Measurements from ENCODE around the gene APOBEC2.
A peak's percentile ranks its signal among the peaks of the same experiment; 100 is the strongest.
"Not testable (repeated sequence)": the region's sequence is repeated elsewhere in the genome, so short reads cannot be mapped to it uniquely, and the experiment has no call there.

APOBEC2 gene

GRCh38 chr6:41014780-41015179 lies 38.2 kb upstream of the APOBEC2 start:
- H3K4me3 ChIP-seq (ENCODE audit: low read length): no peak overlapping the region
- TF ChIP-seq, protein P1, sequence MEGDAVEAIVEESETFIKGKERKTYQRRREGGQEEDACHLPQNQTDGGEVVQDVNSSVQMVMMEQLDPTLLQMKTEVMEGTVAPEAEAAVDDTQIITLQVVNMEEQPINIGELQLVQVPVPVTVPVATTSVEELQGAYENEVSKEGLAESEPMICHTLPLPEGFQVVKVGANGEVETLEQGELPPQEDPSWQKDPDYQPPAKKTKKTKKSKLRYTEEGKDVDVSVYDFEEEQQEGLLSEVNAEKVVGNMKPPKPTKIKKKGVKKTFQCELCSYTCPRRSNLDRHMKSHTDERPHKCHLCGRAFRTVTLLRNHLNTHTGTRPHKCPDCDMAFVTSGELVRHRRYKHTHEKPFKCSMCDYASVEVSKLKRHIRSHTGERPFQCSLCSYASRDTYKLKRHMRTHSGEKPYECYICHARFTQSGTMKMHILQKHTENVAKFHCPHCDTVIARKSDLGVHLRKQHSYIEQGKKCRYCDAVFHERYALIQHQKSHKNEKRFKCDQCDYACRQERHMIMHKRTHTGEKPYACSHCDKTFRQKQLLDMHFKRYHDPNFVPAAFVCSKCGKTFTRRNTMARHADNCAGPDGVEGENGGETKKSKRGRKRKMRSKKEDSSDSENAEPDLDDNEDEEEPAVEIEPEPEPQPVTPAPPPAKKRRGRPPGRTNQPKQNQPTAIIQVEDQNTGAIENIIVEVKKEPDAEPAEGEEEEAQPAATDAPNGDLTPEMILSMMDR (IDR thresholded peaks at IDR 0.05; ENCODE audit: insufficient read depth, low read depth, low read length, missing control alignments): no peak
- no peak for DNase-seq (ENCODE audit: low read depth)

GRCh38 chr6:41015860-41016259 lies 37.1 kb upstream of the APOBEC2 start:
- DNase-seq (ENCODE audit: low read depth); H3K4me3 ChIP-seq (ENCODE audit: low read length): not testable (repeated sequence)

GRCh38 chr6:41017663-41018062 lies 35.3 kb upstream of the APOBEC2 start:
- DNase-seq (ENCODE audit: low read depth): no peak
- H3K4me3 ChIP-seq (ENCODE audit: low read length): no peak overlapping the region
- TF ChIP-seq, protein P1 (IDR thresholded peaks at IDR 0.05; ENCODE audit: insufficient read depth, low read depth, low read length, missing control alignments): no peak

GRCh38 chr6:41021832-41022231 lies 31.2 kb upstream of the APOBEC2 start:
- DNase-seq (ENCODE audit: low read depth): peak; percentile 76
- TF ChIP-seq, protein P1 (IDR thresholded peaks at IDR 0.05; ENCODE audit: insufficient read depth, low read depth, low read length, missing control alignments): peak; percentile 44
- no peak overlapping the region for H3K4me3 ChIP-seq (ENCODE audit: low read length)

GRCh38 chr6:41022294-41022693 lies 30.7 kb upstream of the APOBEC2 start:
- TF ChIP-seq, protein P1 (IDR thresholded peaks at IDR 0.05; ENCODE audit: insufficient read depth, low read depth, low read length, missing control alignments): no peak

GRCh38 chr6:41023114-41023513 lies 29.9 kb upstream of the APOBEC2 start:
- TF ChIP-seq, protein P1 (IDR thresholded peaks at IDR 0.05; ENCODE audit: insufficient read depth, low read depth, low read length, missing control alignments): no peak
- H3K4me3 ChIP-seq (ENCODE audit: low read length): no peak overlapping the region
- DNase-seq (ENCODE audit: low read depth): no peak

More at GRCh38 chr6:41022294-41022693, 30.7 kb upstream of the APOBEC2 start:
- no peak overlapping the region for H3K4me3 ChIP-seq (ENCODE audit: low read length)
- peak; percentile 92 for DNase-seq (ENCODE audit: low read depth)

DNA sequence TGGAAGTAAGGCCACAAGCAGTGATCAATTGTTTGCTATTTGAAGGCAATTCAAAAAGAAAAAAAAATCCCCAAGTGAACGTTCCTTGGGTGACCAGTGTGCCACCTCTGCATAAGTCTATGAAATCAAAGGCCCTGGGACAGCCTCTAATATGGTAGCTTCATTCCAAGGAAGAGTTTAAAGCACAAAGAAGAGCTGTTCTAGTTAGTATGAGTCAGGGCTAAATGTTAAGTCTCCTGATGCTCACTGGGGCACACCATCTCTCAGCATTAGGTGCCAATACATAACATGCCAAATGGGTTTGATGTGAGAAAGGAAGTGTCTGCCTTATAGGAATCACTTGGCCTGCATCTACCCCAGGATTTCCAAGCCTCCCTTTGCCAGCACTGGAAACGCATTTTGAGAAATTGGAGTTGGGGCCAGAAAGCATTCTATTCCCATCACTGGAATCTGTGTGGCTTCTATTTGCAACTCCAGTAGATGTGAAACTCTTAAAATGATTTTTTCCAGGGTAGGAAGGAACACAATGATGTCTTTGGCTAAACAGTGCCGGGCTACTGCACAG lies 27.0 kb upstream of the APOBEC2 start:
- DNase-seq (ENCODE audit: low read depth): no peak
- TF ChIP-seq, protein P1 (IDR thresholded peaks at IDR 0.05; ENCODE audit: insufficient read depth, low read depth, low read length, missing control alignments): no peak
- H3K4me3 ChIP-seq (ENCODE audit: low read length): no peak overlapping the region

Data from epithelial cell of esophagus (primary cell).